LNCaP clone FGC (cell line): ENCODE data around the gene MACO1.

Experiments used
- DNase-seq: peaks from one replicate; pipeline ENCODE4 v3.0.0-alpha.2; 2011; ENCODE audit warnings: low read depth
- H3K4me3 ChIP-seq: 2 replicates; pipeline ENCODE4 v1.5.1; 2011; ENCODE audit warnings: mild to moderate bottlenecking, low read depth, low read length, control low read depth
- TF ChIP-seq, protein P1 (sequence below): IDR thresholded peaks from 2 replicates; pipeline ENCODE4 v1.5.1; 2012; ENCODE audit warnings: mild to moderate bottlenecking; ENCODE audit not compliant: control insufficient read depth, insufficient read depth; ENCODE audit errors: extremely low read depth

The MACO1 gene

DNA sequence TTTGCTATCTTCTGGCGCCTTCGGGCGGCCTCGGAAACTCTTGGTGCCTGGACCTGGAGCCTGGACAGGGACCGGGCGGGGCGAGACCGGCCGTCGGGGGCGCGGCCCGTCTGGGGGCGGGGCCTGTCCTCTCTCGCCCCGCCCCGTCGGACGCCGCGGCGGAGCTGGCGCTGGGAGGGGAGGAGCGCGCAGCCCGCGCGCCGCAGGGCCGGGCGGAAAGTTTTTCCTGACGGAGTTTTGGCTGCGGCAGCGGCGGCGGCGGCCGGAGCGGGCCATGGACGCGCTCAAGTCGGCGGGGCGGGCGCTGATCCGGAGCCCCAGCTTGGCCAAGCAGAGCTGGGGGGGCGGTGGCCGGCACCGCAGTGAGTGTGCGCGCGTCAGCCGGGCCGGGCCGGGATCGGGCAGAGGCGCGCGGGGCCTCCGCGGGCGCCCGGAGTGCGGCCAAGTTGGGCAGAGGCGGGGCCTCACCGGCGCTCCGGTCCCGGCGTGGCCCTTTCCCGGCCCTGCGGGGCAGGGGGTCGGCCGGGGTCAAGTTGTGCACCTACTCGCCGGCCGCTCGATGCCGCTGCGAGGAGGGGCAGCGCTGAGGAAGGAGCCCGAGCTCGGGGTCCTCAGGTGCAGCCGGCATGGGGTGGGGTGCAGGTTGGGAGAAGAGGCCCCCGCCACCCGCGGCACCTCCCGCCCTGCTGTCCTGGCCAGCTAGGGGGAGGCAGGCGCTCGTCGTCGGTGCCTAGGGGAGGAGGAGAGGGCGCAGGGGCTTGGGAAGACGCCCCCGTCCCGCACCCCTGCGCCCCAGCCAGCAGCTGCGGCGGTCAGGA, 112.9 kb downstream of the MACO1 start, which contains the start of gene LDLRAP1:
TSS of gene LDLRAP1 (plus strand) at position 182 of the 818 bp plus-strand sequence. CDS start at position 275, 93 bp downstream.
- TF ChIP-seq, protein P1, sequence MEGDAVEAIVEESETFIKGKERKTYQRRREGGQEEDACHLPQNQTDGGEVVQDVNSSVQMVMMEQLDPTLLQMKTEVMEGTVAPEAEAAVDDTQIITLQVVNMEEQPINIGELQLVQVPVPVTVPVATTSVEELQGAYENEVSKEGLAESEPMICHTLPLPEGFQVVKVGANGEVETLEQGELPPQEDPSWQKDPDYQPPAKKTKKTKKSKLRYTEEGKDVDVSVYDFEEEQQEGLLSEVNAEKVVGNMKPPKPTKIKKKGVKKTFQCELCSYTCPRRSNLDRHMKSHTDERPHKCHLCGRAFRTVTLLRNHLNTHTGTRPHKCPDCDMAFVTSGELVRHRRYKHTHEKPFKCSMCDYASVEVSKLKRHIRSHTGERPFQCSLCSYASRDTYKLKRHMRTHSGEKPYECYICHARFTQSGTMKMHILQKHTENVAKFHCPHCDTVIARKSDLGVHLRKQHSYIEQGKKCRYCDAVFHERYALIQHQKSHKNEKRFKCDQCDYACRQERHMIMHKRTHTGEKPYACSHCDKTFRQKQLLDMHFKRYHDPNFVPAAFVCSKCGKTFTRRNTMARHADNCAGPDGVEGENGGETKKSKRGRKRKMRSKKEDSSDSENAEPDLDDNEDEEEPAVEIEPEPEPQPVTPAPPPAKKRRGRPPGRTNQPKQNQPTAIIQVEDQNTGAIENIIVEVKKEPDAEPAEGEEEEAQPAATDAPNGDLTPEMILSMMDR, result no peak
- DNase-seq, result no peak
- peak within 1 kb of the TSS; percentile 63 for H3K4me3 ChIP-seq

GRCh38 chr1:25544243-25544764, 113.6 kb downstream of the MACO1 start:
- peak overlapping the region; percentile 63 for H3K4me3 ChIP-seq
- TF ChIP-seq, protein P1, result no peak
- no peak for DNase-seq

DNA sequence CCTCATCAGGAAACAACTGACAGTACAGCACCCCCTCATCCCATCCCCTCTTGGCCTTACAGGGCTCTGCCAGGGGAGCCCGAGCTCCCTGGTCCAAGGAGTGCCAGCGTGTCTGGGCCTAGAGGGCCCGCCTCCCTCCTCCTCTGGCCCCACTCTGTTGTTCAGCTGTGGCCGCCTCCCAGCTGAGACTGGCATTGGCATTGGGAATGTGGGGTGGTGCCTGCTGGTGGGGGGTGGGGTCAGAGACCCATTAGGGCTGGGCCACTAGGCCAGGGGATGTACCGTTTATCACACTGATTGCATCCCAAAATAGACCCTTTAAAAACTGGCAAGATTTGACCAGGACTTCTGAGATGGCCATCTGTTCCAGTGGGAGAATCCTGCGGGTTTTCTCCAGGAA, 114.1 kb downstream of the MACO1 start:
- DNase-seq, result no peak
- H3K4me3 ChIP-seq, result peak overlapping the region; percentile 63

DNA sequence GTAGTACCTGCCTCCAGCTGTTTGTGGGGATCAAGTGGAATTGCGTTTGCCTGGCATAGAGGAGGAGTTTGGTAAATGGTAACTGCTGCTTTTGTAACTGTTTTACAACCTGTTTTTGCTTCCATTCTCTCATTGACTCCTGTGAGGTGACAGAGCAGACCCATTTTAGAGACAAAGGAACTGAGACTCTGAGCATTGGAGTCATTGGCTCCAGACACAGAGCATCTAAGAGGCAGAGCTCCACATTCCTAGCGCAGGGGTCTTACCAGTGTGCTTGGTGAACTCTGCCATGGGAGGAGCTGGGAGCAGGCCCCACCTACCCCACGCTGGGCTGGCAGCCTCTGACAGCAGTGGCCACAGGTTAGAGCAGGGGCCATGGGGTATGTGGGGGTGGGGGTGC, 115.1 kb downstream of the MACO1 start:
- H3K4me3 ChIP-seq, result no peak overlapping the region
- DNase-seq, result no peak
- TF ChIP-seq, protein P1, result no peak

More for the DNA sequence above, 114.1 kb downstream of the MACO1 start:
- TF ChIP-seq, protein P1, result no peak

GRCh38 chr1:25546193-25546592, 115.5 kb downstream of the MACO1 start:
- TF ChIP-seq, protein P1, result no peak

GRCh38 chr1:25548601-25549000, 117.9 kb downstream of the MACO1 start:
- no peak for DNase-seq
- TF ChIP-seq, protein P1, result no peak
- H3K4me3 ChIP-seq, result no peak overlapping the region

More at GRCh38 chr1:25546193-25546592, 115.5 kb downstream of the MACO1 start:
- DNase-seq, result no peak
- no peak overlapping the region for H3K4me3 ChIP-seq
